ENCODE measurements around the gene TUT4.

DNA sequence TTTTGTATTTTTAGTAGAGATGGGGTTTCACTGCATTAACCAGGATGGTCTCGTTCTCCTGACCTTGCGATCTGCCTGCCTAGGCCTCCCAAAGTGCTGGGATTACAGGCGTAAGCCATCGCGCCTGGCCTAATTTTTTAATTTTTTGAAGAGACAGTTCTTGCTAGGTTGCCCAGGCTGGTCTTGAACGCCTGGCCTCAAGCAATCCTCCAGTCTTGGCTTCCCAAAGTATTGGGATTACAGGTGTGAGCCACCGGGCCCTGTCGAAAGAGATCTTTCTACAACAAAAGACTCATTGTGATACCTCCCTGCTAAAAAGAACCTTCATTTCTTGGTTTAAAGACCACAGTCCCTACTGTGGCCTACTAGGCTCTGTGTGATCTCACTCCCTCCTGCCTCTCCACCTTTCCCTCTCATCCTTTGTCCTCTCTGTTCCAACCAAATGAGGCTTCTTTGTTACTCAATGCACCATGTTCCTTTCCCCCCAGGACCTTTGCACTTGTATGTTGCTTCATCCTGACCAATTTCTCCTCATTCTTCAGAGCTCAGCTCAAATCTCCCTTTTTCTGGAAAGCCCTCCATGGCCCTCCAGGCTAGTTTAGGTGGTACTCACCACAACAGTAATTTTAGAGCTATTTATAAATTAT, 47.8 kb upstream of the TUT4 start:
- TF ChIP-seq CTCF (IDR thresholded peaks at IDR 0.05; ENCODE audit: poor library complexity) (no peak), EZH2phosphoT487 (IDR thresholded peaks at IDR 0.05; ENCODE audit: low read depth, severe bottlenecking, unreplicated experiment) (no peak)
